OCI-LY1 (cell line): ENCODE results near the gene CRY2.
"Not testable (repeated sequence)": the region's sequence is repeated elsewhere in the genome, so short reads cannot be mapped to it uniquely, and the experiment has no call there.

Experiments used
- H2AFZ ChIP-seq: fragments of 200-600 bp; sonication (generic), shearing (Covaris generic); 2 replicates; pipeline ENCODE4 v1.6.0; 2014; ENCODE audit warnings: antibody characterized with exemption, mild to moderate bottlenecking, low read length
- H3F3A ChIP-seq: fragments of 200-600 bp; sonication (generic), shearing (Covaris generic); 2 replicates; pipeline ENCODE4 v1.6.0; 2014; ENCODE audit warnings: mild to moderate bottlenecking, antibody characterized with exemption, low read length, moderate library complexity; ENCODE audit not compliant: insufficient read depth
- H3K27ac ChIP-seq: fragments of 200-600 bp; sonication (generic); 2 replicates; pipeline ENCODE4 v1.5.1; 2014; ENCODE audit warnings: low read length, mixed run types, mild to moderate bottlenecking, low read depth; ENCODE audit not compliant: poor library complexity, severe bottlenecking
- H3K27me3 ChIP-seq: fragments of 200-600 bp; sonication (generic); 2 replicates; pipeline ENCODE4 v1.6.0; 2014; ENCODE audit warnings: antibody characterized with exemption, mild to moderate bottlenecking, low read length, moderate library complexity; ENCODE audit not compliant: insufficient read depth
- H3K36me3 ChIP-seq: fragments of 200-600 bp; sonication (generic); 2 replicates; pipeline ENCODE4 v1.6.1; 2014; ENCODE audit warnings: mild to moderate bottlenecking, antibody characterized with exemption, low read length, moderate library complexity, mixed read lengths; ENCODE audit not compliant: insufficient read depth
- H3K4me1 ChIP-seq: fragments of 200-600 bp; sonication (generic); 2 replicates; pipeline ENCODE4 v1.5.1; 2014; ENCODE audit warnings: mild to moderate bottlenecking, low read length, moderate library complexity; ENCODE audit not compliant: insufficient read depth, severe bottlenecking
- H3K4me2 ChIP-seq: fragments of 200-600 bp; sonication (generic), shearing (Covaris generic); 2 replicates; pipeline ENCODE4 v1.6.1; 2014; ENCODE audit warnings: low read length
- H3K4me3 ChIP-seq: fragments of 200-600 bp; sonication (generic); 2 replicates; pipeline ENCODE4 v1.5.1; 2014; ENCODE audit warnings: low read length, low read depth, mild to moderate bottlenecking, mixed read lengths; ENCODE audit not compliant: poor library complexity, severe bottlenecking
- H3K79me2 ChIP-seq: fragments of 200-600 bp; shearing (Covaris generic); 2 replicates; pipeline ENCODE4 v1.6.1; 2016; ENCODE audit warnings: mixed run types, low read length, mixed read lengths; ENCODE audit not compliant: insufficient read depth
- H3K9ac ChIP-seq: fragments of 200-600 bp; sonication (generic), shearing (Covaris generic); 2 replicates; pipeline ENCODE4 v1.6.1; 2014; ENCODE audit warnings: mild to moderate bottlenecking, low read length, mixed read lengths
- H3K9me2 ChIP-seq: fragments of 200-600 bp; sonication (generic), shearing (Covaris generic); 2 replicates; pipeline ENCODE4 v1.6.1; 2014; ENCODE audit warnings: low read depth, mild to moderate bottlenecking, low read length, mixed read lengths
- H3K9me3 ChIP-seq: fragments of 200-600 bp; shearing (Covaris generic); 2 replicates; pipeline ENCODE4 v1.6.1; 2014; ENCODE audit warnings: low read length, mixed read lengths
- H4K20me1 ChIP-seq: fragments of 200-600 bp; sonication (generic), shearing (Covaris generic); 2 replicates; pipeline ENCODE4 v1.6.0; 2016; ENCODE audit warnings: mild to moderate bottlenecking, low read length; ENCODE audit not compliant: insufficient read depth
- EZH2 ChIP-seq: fragments of 200-600 bp; sonication (generic), shearing (Covaris generic); IDR thresholded peaks from 2 replicates; pipeline ENCODE4 v1.8.0; 2017; ENCODE audit warnings: borderline replicate concordance, mixed run types, mild to moderate bottlenecking, antibody characterized with exemption, low read length, moderate library complexity, mixed read lengths
- TF ChIP-seq, protein P1 (sequence below): fragments of 200-600 bp; sonication (generic), shearing (Covaris generic); IDR thresholded peaks from 2 replicates; pipeline ENCODE4 v1.5.1; 2017; ENCODE audit warnings: mild to moderate bottlenecking, antibody characterized with exemption, low read length, moderate library complexity, mixed read lengths

The CRY2 gene

DNA sequence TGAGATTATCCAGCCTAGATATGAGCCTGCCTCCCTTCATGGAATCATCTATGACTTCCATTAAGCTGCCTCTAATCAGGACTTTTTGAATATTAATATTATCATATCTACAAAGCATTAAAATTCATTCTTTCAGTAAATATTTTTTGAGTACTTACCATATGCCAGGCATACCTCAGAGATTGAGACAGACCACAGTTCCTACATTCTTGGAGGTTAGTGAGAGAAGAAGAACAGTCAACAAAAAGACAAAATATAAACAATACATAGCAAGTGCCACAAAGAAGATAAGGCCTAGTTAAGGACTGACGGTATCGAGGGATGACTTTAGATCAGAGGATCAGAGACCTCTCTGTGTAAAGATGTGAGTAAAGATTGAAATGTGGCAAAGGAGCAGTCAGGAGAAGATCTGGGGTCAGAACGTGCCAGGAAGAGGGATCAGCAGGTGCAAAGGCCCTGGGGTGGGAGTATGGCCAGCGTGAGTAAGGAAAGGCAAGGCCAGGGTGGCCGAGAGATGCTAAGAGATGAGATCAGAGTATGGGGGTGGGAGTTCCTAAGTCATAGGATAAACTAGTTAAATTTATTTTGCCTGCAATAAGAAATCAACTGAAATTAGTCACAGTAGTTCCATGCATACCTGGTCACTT, 26.9 kb upstream of the CRY2 start:
- no peak overlapping the region for H3K9ac ChIP-seq
- H3K36me3 ChIP-seq: no peaks in the 10 kb centered on the region
- TF ChIP-seq, protein P1, sequence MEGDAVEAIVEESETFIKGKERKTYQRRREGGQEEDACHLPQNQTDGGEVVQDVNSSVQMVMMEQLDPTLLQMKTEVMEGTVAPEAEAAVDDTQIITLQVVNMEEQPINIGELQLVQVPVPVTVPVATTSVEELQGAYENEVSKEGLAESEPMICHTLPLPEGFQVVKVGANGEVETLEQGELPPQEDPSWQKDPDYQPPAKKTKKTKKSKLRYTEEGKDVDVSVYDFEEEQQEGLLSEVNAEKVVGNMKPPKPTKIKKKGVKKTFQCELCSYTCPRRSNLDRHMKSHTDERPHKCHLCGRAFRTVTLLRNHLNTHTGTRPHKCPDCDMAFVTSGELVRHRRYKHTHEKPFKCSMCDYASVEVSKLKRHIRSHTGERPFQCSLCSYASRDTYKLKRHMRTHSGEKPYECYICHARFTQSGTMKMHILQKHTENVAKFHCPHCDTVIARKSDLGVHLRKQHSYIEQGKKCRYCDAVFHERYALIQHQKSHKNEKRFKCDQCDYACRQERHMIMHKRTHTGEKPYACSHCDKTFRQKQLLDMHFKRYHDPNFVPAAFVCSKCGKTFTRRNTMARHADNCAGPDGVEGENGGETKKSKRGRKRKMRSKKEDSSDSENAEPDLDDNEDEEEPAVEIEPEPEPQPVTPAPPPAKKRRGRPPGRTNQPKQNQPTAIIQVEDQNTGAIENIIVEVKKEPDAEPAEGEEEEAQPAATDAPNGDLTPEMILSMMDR: no peak
- no peaks in the 10 kb centered on the region for H3K79me2 ChIP-seq
- no peaks in the 10 kb centered on the region for H4K20me1 ChIP-seq
- H3K9me2 ChIP-seq: no peaks in the 10 kb centered on the region
- H3K4me2 ChIP-seq: no peak overlapping the region
- no peak overlapping the region for H3K4me3 ChIP-seq
- no peak overlapping the region for H3K27ac ChIP-seq
- H3K9me3 ChIP-seq: no peaks in the 10 kb centered on the region
- H3K27me3 ChIP-seq: no peaks in the 10 kb centered on the region
- no peak overlapping the region for H2AFZ ChIP-seq
- peaks cover 22% of the 10 kb centered on the region for H3K4me1 ChIP-seq
- no peaks in the 10 kb centered on the region for H3F3A ChIP-seq

DNA sequence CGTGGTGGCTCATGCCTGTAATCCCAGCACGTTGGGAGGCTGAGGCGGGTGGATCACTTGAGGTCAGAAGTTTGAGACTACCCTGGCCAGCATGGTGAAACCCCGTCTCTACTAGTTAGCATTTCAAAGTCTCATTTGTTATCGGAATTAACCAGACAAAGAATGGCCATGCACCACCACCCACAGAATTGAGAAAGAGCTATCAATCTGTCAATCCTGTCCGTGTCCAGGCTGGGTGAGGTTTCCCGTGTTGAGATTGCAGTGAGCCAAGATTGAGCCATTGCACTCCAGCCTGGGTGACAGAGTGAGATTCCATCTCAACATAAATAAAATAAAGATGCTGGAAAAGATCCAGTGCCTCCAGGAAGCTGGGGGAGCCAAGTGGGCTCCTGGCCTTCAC, 20.8 kb upstream of the CRY2 start:
- H3K36me3 ChIP-seq, H3K4me1 ChIP-seq, H3K4me3 ChIP-seq, H3K27ac ChIP-seq, H3K9me3 ChIP-seq, H3K27me3 ChIP-seq, H3K9me2 ChIP-seq, H4K20me1 ChIP-seq, H2AFZ ChIP-seq, H3F3A ChIP-seq, H3K9ac ChIP-seq, H3K4me2 ChIP-seq, H3K79me2 ChIP-seq: not testable (repeated sequence)

DNA sequence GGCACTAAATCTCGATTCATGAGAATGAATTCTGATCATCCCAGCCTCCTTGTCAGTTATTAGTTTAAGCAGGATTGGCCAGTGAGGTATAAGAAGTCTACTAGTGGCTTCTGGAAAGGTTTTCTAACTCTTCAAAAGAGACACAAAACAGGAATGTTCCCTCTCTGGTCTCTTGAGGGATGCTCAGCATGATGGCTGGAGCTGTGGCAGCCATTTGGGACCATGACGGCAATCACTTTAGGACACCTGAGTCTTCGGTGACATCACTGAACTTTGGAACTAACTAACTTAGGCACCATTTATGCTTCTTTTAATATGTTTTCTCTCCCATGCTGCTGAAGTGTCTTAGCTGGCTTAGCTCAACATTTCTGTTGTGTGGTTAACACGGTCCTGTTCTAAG, 20.2 kb upstream of the CRY2 start:
- H3K4me2 ChIP-seq: no peak overlapping the region
- H3F3A ChIP-seq: no peaks in the 10 kb centered on the region
- no peak overlapping the region for H3K4me3 ChIP-seq
- H4K20me1 ChIP-seq: no peaks in the 10 kb centered on the region
- no peak for TF ChIP-seq EZH2
- TF ChIP-seq, protein P1: no peak
- H3K79me2 ChIP-seq: no peaks in the 10 kb centered on the region
- no peak overlapping the region for H2AFZ ChIP-seq
- peaks cover 5% of the 10 kb centered on the region; the same call in 1 of the 2 replicates for H3K27me3 ChIP-seq
- H3K9me3 ChIP-seq: no peaks in the 10 kb centered on the region
- H3K9me2 ChIP-seq: no peaks in the 10 kb centered on the region
- no peaks in the 10 kb centered on the region for H3K36me3 ChIP-seq
- H3K4me1 ChIP-seq: no peaks in the 10 kb centered on the region
- no peak overlapping the region for H3K27ac ChIP-seq
- no peak overlapping the region for H3K9ac ChIP-seq

DNA sequence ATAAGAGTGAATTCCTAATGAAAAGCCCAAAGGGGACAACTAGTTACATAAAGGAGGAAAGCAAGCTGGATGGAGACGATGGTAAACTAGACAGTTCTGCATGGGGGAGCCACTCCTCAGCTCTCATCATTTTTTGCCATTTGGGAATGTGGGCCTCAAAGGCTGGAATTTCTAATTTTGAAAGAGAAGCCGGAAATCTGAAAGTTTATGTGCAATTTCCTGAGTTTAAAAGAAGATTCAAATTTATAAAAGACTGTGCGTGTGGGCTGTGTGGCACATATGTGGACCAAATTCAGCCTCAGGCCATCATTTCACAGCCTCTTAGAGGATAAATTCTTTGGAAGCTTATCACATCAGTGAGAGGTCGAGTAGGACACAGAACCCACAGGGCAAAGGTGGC, 18.3 kb upstream of the CRY2 start:
- no peak overlapping the region for H3K27ac ChIP-seq
- H3K4me1 ChIP-seq: no peaks in the 10 kb centered on the region
- TF ChIP-seq, protein P1: no peak
- TF ChIP-seq EZH2: no peak
- peaks cover 5% of the 10 kb centered on the region; the same call in 1 of the 2 replicates for H3K27me3 ChIP-seq
- no peak overlapping the region for H3K4me3 ChIP-seq
- H4K20me1 ChIP-seq: no peaks in the 10 kb centered on the region
- no peak overlapping the region for H2AFZ ChIP-seq
- no peaks in the 10 kb centered on the region for H3K79me2 ChIP-seq
- no peaks in the 10 kb centered on the region for H3K9me3 ChIP-seq
- no peaks in the 10 kb centered on the region for H3F3A ChIP-seq
- H3K9me2 ChIP-seq: no peaks in the 10 kb centered on the region
- no peak overlapping the region for H3K9ac ChIP-seq
- H3K36me3 ChIP-seq: no peaks in the 10 kb centered on the region
- H3K4me2 ChIP-seq: no peak overlapping the region
